Measurements from ENCODE around the gene CIITA.
A peak's percentile ranks its signal among the peaks of the same experiment; 100 is the strongest.

The CIITA gene

GRCh38 chr16:10851512-10851911 is 25.5 kb upstream of the CIITA start:
- no peak for DNase-seq (ENCODE audit: low read depth, low spot score)

GRCh38 chr16:10852286-10852685 is 24.7 kb upstream of the CIITA start:
- no peak for DNase-seq (ENCODE audit: low read depth, low spot score)

GRCh38 chr16:10852948-10853347 is 24.1 kb upstream of the CIITA start:
- DNase-seq (ENCODE audit: low read depth, low spot score), result no peak

- no peak for DNase-seq (ENCODE audit: low read depth, low spot score)
Observed at GRCh38 chr16:10856042-10856441, 21.0 kb upstream of the CIITA start.

- DNase-seq (ENCODE audit: low read depth, low spot score), result no peak
Observed at GRCh38 chr16:10858203-10858602, 18.8 kb upstream of the CIITA start.

- no peak for DNase-seq (ENCODE audit: low read depth, low spot score)
Observed at GRCh38 chr16:10859020-10859419, 18.0 kb upstream of the CIITA start.

- DNase-seq (ENCODE audit: low read depth, low spot score), result no peak
Observed at GRCh38 chr16:10859658-10860057, 17.3 kb upstream of the CIITA start.

GRCh38 chr16:10862438-10862837 is 14.6 kb upstream of the CIITA start:
- DNase-seq (ENCODE audit: low read depth, low spot score), result peak; percentile 97

GRCh38 chr16:10865991-10866966 is 10.7 kb upstream of the CIITA start:
- peak; percentile 47 for DNase-seq (ENCODE audit: low read depth, low spot score)

- DNase-seq (ENCODE audit: low read depth, low spot score), result no peak
Observed at GRCh38 chr16:10867199-10867598, 9.8 kb upstream of the CIITA start.

- DNase-seq (ENCODE audit: low read depth, low spot score), result no peak
Observed at GRCh38 chr16:10868104-10868595, 8.9 kb upstream of the CIITA start.

- DNase-seq (ENCODE audit: low read depth, low spot score), result no peak
Observed at GRCh38 chr16:10868596-10869469, 8.2 kb upstream of the CIITA start.

GRCh38 chr16:10870137-10870776 is 6.7 kb upstream of the CIITA start:
- DNase-seq (ENCODE audit: low read depth, low spot score), result no peak

GRCh38 chr16:10870808-10871156 is 6.2 kb upstream of the CIITA start:
- no peak for DNase-seq (ENCODE audit: low read depth, low spot score)

- DNase-seq (ENCODE audit: low read depth, low spot score), result peak; percentile 97
Observed at GRCh38 chr16:10871157-10871991, 5.6 kb upstream of the CIITA start.

- DNase-seq (ENCODE audit: low read depth, low spot score), result no peak
Observed at GRCh38 chr16:10876315-10876714, 687 bp upstream of the CIITA start.

GRCh38 chr16:10877472-10877946 is 507 bp downstream of the CIITA start:
- DNase-seq (ENCODE audit: low read depth, low spot score), result no peak

GRCh38 chr16:10878328-10878643 is 1.3 kb downstream of the CIITA start:
- no peak for DNase-seq (ENCODE audit: low read depth, low spot score)

GRCh38 chr16:10878644-10879501 is 1.9 kb downstream of the CIITA start:
- peak; percentile 70 for DNase-seq (ENCODE audit: low read depth, low spot score)
